IMR-90 (cell line): ENCODE results near the gene OGFOD2. TPM values are rescaled to one million over a fixed set of nuclear protein-coding genes. Genes with fewer than 3 reads are reported as not detected.

ENCODE experiments used
- ATAC-seq: fragments of 200-7000 bp; cut with Tn5 transposase; 2 replicates; pipeline ENCODE4 v1.9.1; 2020; ENCODE audit warnings: low read depth, mild to moderate bottlenecking, moderate library complexity
- BruUV-seq: library from RNA; stranded (reverse); fragments of 400-500 nt; replicated peaks from 2 replicates; lab custom pipeline; 2021; lab: Mats Ljungman, UMichigan
- CTCF ChIA-PET: fragments of 300-600 bp; formaldehyde crosslinking; extraction: SDS; loops from one replicate; lab custom pipeline; 2021; ENCODE audit warnings: antibody characterized with exemption; lab: Yijun Ruan, JAX
- POLR2A ChIA-PET: fragments of 300-600 bp; sonication (Branson Sonifier 250); formaldehyde crosslinking; loops from one replicate; lab custom pipeline; 2022; ENCODE audit warnings: antibody characterized with exemption; ENCODE audit not compliant: unreplicated experiment; lab: Charles Lee
- DNase-seq: peaks from one replicate; pipeline ENCODE4 v3.0.0; 2013
- H2AFZ ChIP-seq: replicated peaks from 2 replicates; pipeline ENCODE3; 2013; ENCODE audit warnings: low read length, mild to moderate bottlenecking; ENCODE audit not compliant: poor library complexity
- H2AK5ac ChIP-seq: 2 replicates; pipeline ENCODE4 v1.6.1; 2013; ENCODE audit warnings: low read depth, low read length, inconsistent platforms
- H2AK9ac ChIP-seq: replicated peaks from 2 replicates; pipeline ENCODE3; 2013; ENCODE audit warnings: mild to moderate bottlenecking, low read depth, low read length, moderate library complexity; ENCODE audit not compliant: poor library complexity
- H2BK120ac ChIP-seq: 2 replicates; pipeline ENCODE4 v1.6.1; 2013; ENCODE audit warnings: low read depth, low read length, inconsistent platforms
- H2BK15ac ChIP-seq: 3 replicates; pipeline ENCODE4 v1.6.1; 2013; ENCODE audit warnings: low read depth, low read length, inconsistent platforms
- H2BK20ac ChIP-seq: 2 replicates; pipeline ENCODE4 v1.6.1; 2013; ENCODE audit warnings: low read depth, mild to moderate bottlenecking, inconsistent platforms, low read length, moderate library complexity
- H2BK5ac ChIP-seq: 2 replicates; pipeline ENCODE4 v1.6.1; 2013; ENCODE audit warnings: mild to moderate bottlenecking, low read depth, low read length, inconsistent platforms; ENCODE audit not compliant: poor library complexity, severe bottlenecking
- H3K14ac ChIP-seq: replicated peaks from 2 replicates; pipeline ENCODE4 v1.6.1; 2013; ENCODE audit warnings: low read depth, low read length, inconsistent platforms
- H3K18ac ChIP-seq: 2 replicates; pipeline ENCODE4 v1.6.1; 2013; ENCODE audit warnings: low read depth, low read length, control low read depth
- H3K23ac ChIP-seq: 2 replicates; pipeline ENCODE4 v1.6.1; 2013; ENCODE audit warnings: low read depth, low read length, inconsistent platforms
- H3K27ac ChIP-seq: 2 replicates; pipeline ENCODE4 v1.5.1; 2013; ENCODE audit warnings: mild to moderate bottlenecking, control low read depth, low read length; ENCODE audit not compliant: insufficient read depth
- H3K27me3 ChIP-seq: 2 replicates; pipeline ENCODE4 v1.6.1; 2013; ENCODE audit warnings: low read length; ENCODE audit not compliant: control insufficient read depth, insufficient read depth
- H3K36me3 ChIP-seq: 2 replicates; pipeline ENCODE4 v1.6.1; 2013; ENCODE audit warnings: low read length, mixed read lengths; ENCODE audit not compliant: control insufficient read depth, insufficient read depth
- H3K4ac ChIP-seq: 2 replicates; pipeline ENCODE4 v1.6.1; 2013; ENCODE audit warnings: low read depth, low read length, inconsistent platforms
- H3K4me1 ChIP-seq: 2 replicates; pipeline ENCODE4 v1.6.1; 2013; ENCODE audit warnings: low read length, mixed read lengths; ENCODE audit not compliant: control insufficient read depth, insufficient read depth
- H3K4me2 ChIP-seq: 2 replicates; pipeline ENCODE4 v1.6.1; 2013; ENCODE audit warnings: low read depth, mild to moderate bottlenecking, control low read depth, low read length, moderate library complexity
- H3K4me3 ChIP-seq: 2 replicates; pipeline ENCODE4 v1.5.1; 2013; ENCODE audit warnings: low read depth, mild to moderate bottlenecking, control low read depth, low read length, moderate library complexity; ENCODE audit not compliant: insufficient read depth
- H3K56ac ChIP-seq: 2 replicates; pipeline ENCODE4 v1.6.1; 2013; ENCODE audit warnings: low read length, inconsistent platforms; ENCODE audit not compliant: insufficient read depth; ENCODE audit errors: extremely low read depth
- H3K79me1 ChIP-seq, 2 experiments: 2 replicates each; pipeline ENCODE4 v1.6.1; 2013; ENCODE audit warnings: low read length in 2 of 2, inconsistent platforms in 1 of 2, low read depth in 1 of 2
- H3K9ac ChIP-seq: 2 replicates; pipeline ENCODE4 v1.6.1; 2013; ENCODE audit warnings: low read depth, low read length, control low read depth
- H3K9me1 ChIP-seq: 2 replicates; pipeline ENCODE4 v1.6.1; 2013; ENCODE audit warnings: low read length, inconsistent platforms; ENCODE audit not compliant: insufficient read depth
- H3K9me3 ChIP-seq: 2 replicates; pipeline ENCODE4 v1.6.1; 2013; ENCODE audit warnings: low read length; ENCODE audit not compliant: control insufficient read depth, insufficient read depth
- H4K20me1 ChIP-seq: 2 replicates; pipeline ENCODE4 v1.6.1; 2013; ENCODE audit warnings: low read length, inconsistent platforms; ENCODE audit not compliant: insufficient read depth
- H4K5ac ChIP-seq: 2 replicates; pipeline ENCODE4 v1.6.1; 2013; ENCODE audit warnings: mild to moderate bottlenecking, low read depth, low read length, control low read depth
- H4K8ac ChIP-seq, 2 experiments: 2 replicates each; pipeline ENCODE4 v1.6.1; 2013; ENCODE audit warnings: low read depth in 2 of 2, low read length in 2 of 2, control low read depth in 1 of 2, inconsistent platforms in 1 of 2
- H4K91ac ChIP-seq: 2 replicates; pipeline ENCODE4 v1.6.1; 2013; ENCODE audit warnings: low read depth, low read length, inconsistent platforms; ENCODE audit not compliant: insufficient read depth
- FOS ChIP-seq: fragments of 150-350 bp; IDR thresholded peaks from 2 replicates; pipeline ENCODE4 v1.6.1; 2016; ENCODE audit warnings: low read depth, low read length
- MAZ ChIP-seq: IDR thresholded peaks from 2 replicates; pipeline ENCODE4 v1.6.1; 2012; ENCODE audit warnings: low read depth, mild to moderate bottlenecking, low read length, improper control_type of control experiment, moderate library complexity, borderline replicate concordance
- NFE2L2 ChIP-seq: fragments of 150-350 bp; IDR thresholded peaks from 2 replicates; pipeline ENCODE4 v1.6.1; 2016; ENCODE audit warnings: low read depth, mild to moderate bottlenecking, low read length
- POLR2A ChIP-seq: IDR thresholded peaks from 2 replicates; pipeline ENCODE4 v1.6.1; 2012; ENCODE audit warnings: mild to moderate bottlenecking, low read depth, low read length
- RCOR1 ChIP-seq: IDR thresholded peaks from 2 replicates; pipeline ENCODE4 v1.6.1; 2012; ENCODE audit warnings: mild to moderate bottlenecking, low read length, improper control_type of control experiment; ENCODE audit not compliant: insufficient replicate concordance
- RFX5 ChIP-seq: IDR thresholded peaks from 2 replicates; pipeline ENCODE4 v1.8.0; 2012; ENCODE audit warnings: low read depth, mild to moderate bottlenecking, low read length, moderate library complexity
- SMC3 ChIP-seq: fragments of 150-350 bp; IDR thresholded peaks from 2 replicates; pipeline ENCODE4 v1.6.1; 2016; ENCODE audit warnings: low read depth, mild to moderate bottlenecking, antibody characterized with exemption, low read length, moderate library complexity
- whole genome bisulfite sequencing, 2 experiments: methylation state at CpG; one replicate each; pipeline versions ENCODE4 v1.1.5 to v1.1.7; 2013; ENCODE audit warnings: missing lambda C conversion rate in 2 of 2; ENCODE audit not compliant: insufficient read length in 1 of 2; ENCODE audit errors: extremely low coverage in 2 of 2; 5-methylcytosine and 5-hydroxymethylcytosine counted together
- dilution Hi-C: fragments of 300-500 bp; cut with HindIII; formaldehyde crosslinking; loops from one replicate; pipeline ENCODE4 v1.14.3; 2018; ENCODE audit warnings: low sequenced_read_pairs; ENCODE audit not compliant: unreplicated experiment
- in situ Hi-C: fragments of 300-500 bp; cut with MboI; formaldehyde crosslinking; loops from 3 replicates; pipeline ENCODE4 v1.14.3; 2019; ENCODE audit warnings: low sequenced_read_pairs, inconsistent platforms, mixed read lengths
- intact Hi-C: fragments of 100-400 bp; cut with micrococcal nuclease; formaldehyde crosslinking; loops from 2 replicates; pipeline ENCODE4 v1.10.0; 2022
- polyA plus RNA-seq, 3 experiments: library from polyadenylated mRNA; depleted of rRNA; stranded (reverse); fragments of >200 nt; gene quantifications; 2 replicates each; pipeline ENCODE4 v1.2.3, GENCODE V29; 2012; ENCODE audit warnings: low replicate concordance in 1 of 3
- total RNA-seq: library from RNA; depleted of rRNA; stranded (reverse); fragments of >200 nt; gene quantifications from 2 replicates; pipeline ENCODE4 v1.2.3, GENCODE V29; 2012

Gene OGFOD2
- total and polyA plus RNA-seq, 2 of the 4 experiments (the other 2 are of a cell fraction), result 4.3 to 18.2 TPM

DNA sequence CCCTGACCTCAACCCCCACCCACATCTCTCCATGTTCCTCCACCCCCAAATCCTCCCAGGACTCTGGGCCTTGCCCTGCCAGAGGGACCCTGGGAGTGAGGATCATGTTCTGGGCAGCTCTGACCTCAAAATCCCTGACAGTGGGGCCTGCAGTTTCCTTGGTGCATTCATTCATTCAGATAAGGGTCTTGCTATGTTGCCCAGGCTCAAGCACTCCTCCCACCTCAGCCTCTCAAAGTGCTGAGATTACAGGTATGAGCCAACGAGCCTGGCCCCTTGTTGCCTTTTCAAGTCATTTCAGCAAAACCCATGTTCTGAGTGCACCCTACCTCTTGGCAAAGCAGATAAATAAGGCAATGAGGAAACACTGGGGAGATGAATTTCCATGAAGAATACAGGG is 35.1 kb downstream of the OGFOD2 start:
- Histone ChIP-seq H3K36me3 (peaks cover 22% of the 10 kb centered on the region; the same call in 1 of the 2 replicates), H3K27ac (no peak overlapping the region), H3K4me3 (no peak overlapping the region), H3K79me1 (no peaks in the 10 kb centered on the region), H3K9me1 (peaks cover 14% of the 10 kb centered on the region), H2BK120ac (no peak overlapping the region), H3K23ac (no peak overlapping the region), H2BK20ac (no peak overlapping the region), H3K56ac (no peak overlapping the region), H3K9ac (no peak overlapping the region), H3K18ac (no peak overlapping the region), H3K14ac (no peak overlapping the region), H3K4me1 (0 out of 2 replicates have a peak, but pooled peaks cover 3% of the 10 kb centered on the region), H2BK5ac (no peak overlapping the region), H2AFZ (no peak overlapping the region), H3K4me2 (no peak overlapping the region), H4K20me1 (no peaks in the 10 kb centered on the region), H2AK9ac (no peak overlapping the region), H3K9me3 (no peaks in the 10 kb centered on the region), H4K91ac (no peak overlapping the region), H3K4ac (no peak overlapping the region), H4K8ac (no peak overlapping the region), H2AK5ac (no peak overlapping the region), H3K27me3 (no peaks in the 10 kb centered on the region), H4K5ac (no peak overlapping the region), H2BK15ac (no peak overlapping the region)
- WGBS, 2 experiments, result no CpG with 5 or more reads among the region's 1 CpG
- POLR2A ChIA-PET, result no interaction called here
- TF ChIP-seq RFX5 (no peak), RCOR1 (no peak), MAZ (no peak), SMC3 (no peak), NFE2L2 (no peak), POLR2A (no peak), FOS (no peak)
- no peak for ATAC-seq
- CTCF ChIA-PET, result interaction anchor here (1.3 kb wide), 1 partner anchor 32 kb away, joined by 5 read pairs; no protein-coding TSS in a partner anchor
- DNase-seq, result no peak
- intact Hi-C loops (no loop called here), dilution Hi-C loops (no loop called here), in situ Hi-C loops (no loop called here)
- no TSS peak for BruUV-seq
